HG03378 (cell line): Measurements from ENCODE around the gene CCL14.
"Not testable (repeated sequence)": the region's sequence is repeated elsewhere in the genome, so short reads cannot be mapped to it uniquely, and the experiment has no call there.

Experiments
- ATAC-seq: cut with Tn5 transposase; IDR thresholded peaks from one replicate; pipeline ENCODE4 v1.9.1; 2021; ENCODE audit warnings: mild to moderate bottlenecking, moderate library complexity; ENCODE audit not compliant: unreplicated experiment

CCL14 gene

DNA sequence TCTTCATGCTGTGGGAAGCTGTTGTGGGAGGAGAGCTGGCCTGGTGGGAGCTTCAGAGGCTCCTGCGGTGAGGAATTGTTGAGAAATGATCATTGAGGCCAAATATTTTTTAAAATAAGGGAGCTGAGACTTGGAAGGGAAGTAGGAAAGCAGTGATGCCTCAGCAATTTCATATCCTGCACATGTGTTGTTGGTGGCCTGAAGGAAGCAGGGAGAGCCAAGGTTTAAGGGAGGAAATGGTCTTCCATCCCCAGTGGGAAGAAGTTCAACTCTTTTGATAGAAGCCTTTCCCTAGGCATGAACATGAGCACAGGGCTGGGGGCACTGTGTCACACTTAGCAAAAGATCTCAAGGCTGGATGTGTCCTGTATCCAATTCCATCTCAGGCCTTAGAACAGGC is at the start of gene CCL14:
Gene CCL14 (minus strand): TSS at position 87 of the 400 bp plus-strand sequence. CDS start 80 bp downstream, at position 7.
- no peak for ATAC-seq

DNA sequence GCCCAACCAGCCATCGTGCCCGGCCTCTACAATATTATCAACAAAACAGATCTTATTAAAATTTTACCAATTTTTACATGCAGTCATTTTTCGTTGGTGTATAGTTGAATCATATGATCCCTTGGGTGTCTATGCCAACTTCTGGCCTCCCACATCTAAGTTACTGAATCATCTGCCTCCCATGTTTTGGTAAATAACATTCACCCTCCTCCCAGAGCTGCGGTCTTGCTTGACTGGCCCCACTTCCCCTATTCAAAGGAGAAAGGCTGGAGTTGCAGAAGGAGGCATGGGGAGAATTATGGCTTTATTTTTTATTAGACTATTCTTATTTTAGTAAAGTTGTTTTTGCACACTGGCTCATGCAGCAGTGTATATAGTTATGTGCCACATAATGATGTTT is 49.7 kb upstream of the CCL14 start:
- no peak for ATAC-seq

DNA sequence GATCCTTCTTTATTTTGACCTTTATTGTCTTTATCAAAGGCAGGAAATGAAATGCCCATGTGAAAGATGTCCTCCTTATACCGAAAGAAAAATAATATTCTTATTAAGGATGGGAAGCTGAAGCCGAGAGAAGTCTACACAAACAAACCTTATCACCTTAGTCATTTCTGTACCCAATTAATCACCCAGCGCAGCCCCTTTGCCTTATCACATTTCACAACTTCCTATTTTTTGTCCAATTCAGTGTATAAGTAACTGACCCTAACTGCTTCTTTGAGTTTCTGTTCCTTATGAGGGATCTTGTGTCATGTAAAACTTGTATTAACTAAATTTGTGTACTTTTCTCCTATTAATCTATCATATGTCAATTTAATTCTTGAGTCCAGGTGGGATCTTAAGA is 47.6 kb upstream of the CCL14 start:
- peak; percentile 54 for ATAC-seq

DNA sequence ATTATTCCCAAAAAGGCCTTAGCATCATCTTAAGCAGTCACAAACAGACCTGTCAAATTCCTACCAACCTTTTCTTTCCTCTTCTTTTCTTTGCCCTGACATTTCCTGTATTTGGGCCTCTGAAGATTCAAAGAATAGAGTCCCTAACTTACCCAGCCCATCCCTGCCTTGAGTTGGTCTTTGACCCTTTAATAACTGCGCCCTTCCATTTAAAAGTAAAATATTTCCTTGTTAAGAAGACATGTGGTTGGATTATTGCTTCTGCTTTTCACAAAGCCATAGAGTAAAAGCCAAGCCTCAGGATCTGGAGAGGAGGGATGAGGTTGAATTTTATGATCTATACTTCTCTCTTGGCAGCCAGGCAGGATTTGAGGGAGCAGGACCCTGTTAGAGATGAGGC is 44.4 kb upstream of the CCL14 start:
- ATAC-seq, result no peak

DNA sequence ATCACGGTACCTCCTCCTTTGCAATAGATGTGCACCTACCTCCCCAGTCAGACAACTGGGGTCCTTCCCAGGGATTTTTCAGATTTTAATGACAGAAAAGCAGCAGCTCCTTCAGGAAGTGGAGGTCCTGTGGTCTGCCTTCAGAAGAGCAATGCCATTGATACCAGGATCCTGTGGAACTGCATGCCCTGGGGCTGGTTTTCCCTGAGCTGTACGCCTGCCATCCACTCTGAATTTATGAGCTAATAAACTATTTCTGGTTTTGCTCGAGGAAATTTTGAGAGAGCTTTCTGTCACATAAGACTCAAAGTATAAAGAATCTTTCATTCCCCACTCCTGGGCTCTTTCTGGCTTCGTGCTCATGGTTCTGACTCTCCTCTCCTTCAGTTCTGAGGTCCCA is 41.2 kb upstream of the CCL14 start:
- no peak for ATAC-seq

DNA sequence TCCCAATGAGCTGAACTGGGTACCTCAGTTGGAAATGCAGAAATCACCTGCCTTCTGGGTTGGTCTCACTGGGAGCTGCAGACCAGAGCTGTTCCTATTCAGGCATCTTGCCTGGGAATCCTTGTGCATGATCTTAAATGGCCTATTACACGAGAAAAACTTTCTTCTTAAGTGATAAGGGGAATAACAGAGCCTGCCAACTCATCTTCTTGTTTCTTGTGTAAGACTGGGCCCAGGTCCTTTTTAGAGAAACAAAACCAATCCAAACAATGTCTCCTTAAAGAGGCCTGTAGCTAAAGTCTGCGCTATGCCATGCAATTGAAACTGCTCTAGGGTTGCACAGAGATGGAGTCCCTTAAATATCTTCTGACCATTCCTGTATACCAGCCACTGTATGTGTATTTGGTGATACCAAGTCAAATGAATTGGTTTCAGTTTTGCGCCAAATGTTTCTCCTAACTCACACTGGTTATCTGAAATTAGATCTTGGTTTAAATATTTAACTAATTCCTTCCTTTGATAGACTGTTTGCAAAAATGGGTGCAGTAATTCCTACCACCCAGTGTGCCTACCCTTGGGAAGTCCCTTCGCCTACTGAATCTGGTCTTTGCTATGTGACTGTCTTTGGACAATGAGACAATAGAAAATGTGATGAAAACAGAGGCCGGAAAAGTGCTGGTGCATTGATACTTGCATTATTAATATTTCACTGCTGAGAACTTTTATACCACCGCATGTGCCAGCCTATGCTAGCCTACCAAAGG is 37.8 kb upstream of the CCL14 start:
- ATAC-seq, result no peak

DNA sequence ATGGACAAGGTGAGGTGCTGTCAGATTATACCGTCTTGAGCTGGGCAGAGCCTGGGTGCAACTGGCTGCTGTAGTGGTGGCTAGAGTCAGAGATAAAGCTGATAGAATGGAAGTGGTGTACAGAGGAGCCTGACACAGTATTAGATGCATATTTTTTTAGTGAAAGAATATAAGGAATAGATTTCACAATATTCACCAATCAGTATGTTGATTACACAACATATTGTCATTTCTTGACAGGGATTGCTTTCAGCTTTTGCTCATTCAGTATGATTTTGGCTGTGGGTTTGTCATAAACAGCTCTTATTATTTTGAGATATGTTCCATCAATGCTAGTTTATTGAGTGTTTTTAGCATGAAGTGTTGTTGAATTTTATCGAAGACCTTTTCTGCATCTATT is 32.9 kb upstream of the CCL14 start:
- ATAC-seq, result no peak

DNA sequence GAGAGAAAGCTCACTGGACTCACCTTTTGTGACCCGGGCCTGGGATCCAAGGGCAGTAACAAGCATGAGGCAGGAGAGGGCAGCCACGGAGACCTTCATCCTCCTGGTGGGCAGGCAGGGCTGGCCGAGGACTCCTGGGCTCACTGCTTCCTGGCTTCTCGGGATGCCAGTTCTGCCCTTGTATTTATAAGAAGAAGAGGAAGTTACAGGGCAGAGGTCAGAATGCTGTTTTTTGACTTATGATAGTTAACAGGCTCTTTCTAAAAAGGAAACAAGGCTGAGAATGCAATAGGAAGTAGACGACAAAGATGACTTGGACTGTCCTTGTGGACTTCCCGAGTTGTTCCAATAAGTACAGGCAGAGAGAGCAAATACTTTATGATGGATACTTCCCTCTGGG is 31.3 kb upstream of the CCL14 start, which contains the start of gene CCL23:
Gene CCL23 (minus strand): TSS at position 174 of the 400 bp plus-strand sequence. CDS start 75 bp downstream, at position 99.
- ATAC-seq, result no peak

DNA sequence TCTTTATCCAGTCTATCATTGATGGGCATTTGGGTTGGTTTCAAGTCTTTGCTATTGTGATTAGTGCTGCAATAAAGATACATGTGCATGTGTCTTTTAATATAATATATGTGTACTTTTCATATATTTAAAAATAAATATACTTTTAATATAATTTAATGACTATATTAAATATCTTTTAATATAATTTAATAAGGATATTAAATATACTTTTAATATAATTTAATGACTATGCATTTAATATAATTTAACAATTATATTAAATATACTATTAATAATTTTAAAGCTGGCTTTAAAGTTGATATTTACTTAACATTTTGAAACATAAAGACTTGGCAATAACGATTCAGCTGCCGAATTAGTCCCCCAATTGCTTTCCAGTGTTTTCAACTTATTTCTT is 30.0 kb upstream of the CCL14 start:
- no peak for ATAC-seq

DNA sequence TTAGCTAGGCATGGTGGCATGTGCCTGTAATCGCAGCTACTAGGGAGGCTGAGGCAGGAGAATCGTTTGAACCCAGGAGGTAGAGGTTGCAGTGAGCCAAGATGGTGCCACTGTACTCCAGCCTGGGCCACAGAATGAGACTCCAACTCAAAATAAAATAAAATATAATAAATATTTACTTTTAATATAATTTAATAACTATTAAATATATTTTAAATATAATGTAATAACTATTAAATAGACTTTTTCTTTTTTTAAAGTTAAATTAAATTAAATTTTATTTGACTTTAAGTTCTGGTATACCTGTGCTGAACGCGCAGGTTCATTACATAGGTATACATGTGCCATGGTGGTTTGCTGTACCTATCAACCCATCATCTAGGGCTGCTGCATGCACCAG is 29.4 kb upstream of the CCL14 start:
- not testable (repeated sequence) for ATAC-seq

DNA sequence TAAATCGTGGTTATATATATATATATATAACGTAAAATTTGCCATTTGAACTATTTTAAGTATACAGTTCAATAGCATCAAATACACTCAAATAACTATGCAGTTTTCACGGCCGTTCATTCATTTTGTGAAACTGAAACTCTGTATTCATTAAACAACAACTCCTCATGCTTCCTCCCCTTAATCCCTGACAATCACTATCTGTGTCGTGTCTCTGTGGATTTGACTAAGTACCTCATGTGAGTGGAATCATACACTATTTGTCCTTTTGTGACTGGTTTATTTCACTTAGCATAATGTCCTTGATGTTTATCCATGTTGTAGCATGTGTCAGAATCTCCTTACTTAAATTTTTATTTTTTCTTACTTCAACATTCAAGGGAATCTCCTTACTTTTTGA is 28.4 kb upstream of the CCL14 start:
- ATAC-seq, result no peak

DNA sequence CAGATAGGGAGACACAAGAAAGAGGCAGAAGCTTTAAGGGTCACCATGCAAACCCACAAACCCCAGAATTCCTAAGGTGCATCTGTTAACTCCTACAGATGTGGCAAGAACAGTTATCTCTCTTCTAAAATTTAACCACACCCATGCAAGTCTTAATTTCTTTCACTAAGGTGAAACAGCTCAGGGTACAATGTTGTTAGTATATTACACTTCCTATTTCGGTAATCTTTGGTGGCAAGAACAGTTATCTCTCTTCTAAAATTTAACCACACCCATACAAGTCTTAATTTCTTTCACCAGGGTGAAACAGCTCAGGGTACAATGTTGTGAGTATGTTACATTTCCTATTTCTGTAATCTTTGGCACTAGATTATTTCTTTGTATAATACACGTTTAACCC is 24.7 kb upstream of the CCL14 start:
- no peak for ATAC-seq

DNA sequence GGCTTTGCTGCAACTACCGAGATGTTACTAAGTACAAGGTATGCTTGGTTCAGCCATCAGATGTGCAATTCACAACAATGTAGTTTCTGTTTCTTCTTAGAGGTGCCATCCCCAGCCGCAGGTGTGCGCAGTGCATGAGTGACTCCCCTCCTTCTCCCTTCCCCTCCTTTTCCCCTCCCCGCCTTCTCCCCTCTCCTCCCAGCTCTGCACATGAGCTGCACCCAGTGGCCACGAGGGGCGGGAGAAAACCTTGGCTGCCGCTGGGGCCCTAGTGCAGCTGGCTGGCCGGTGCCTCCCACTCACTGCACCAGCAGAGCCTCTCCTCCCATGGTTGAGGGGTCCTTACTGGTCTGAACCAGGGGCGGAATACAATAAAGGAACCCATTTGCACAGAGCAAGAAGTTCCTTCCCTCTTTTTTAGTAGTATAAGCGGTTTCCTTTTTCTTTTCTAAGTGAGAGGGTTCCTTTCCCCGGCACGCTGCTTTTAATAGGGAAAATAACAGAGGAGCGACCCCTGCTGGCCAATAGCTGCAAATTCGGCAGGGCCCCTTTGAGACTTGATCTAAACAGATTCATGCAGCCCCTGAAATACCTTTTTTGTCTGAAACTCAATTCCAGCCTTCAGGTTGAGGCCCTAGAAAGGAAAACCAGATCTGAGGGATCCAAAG is 22.6 kb upstream of the CCL14 start:
- no peak for ATAC-seq

DNA sequence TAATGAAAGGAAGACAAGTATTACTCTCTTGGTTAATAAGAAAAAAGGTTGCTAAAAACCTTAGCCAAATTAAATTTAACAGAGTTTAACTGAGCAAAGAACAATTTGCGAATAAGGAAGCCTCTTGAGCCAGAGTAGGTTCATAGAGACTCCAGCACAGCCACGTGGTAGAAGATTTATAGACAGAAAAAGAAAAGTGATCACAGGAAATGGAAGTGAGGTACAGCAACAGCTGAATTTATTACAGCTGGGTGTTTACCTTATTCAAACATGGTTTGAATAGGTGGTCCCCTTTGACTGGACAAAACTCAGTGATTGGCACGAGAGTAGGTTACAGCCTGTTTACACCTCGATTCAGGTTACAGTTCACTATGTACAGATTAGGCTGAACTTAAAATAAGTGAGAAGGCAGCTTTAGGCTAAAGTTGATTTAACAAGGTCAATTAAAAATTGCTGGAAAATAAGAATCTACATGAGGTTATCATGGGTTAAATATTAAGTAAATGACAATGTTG is 18.1 kb upstream of the CCL14 start:
- no peak for ATAC-seq

DNA sequence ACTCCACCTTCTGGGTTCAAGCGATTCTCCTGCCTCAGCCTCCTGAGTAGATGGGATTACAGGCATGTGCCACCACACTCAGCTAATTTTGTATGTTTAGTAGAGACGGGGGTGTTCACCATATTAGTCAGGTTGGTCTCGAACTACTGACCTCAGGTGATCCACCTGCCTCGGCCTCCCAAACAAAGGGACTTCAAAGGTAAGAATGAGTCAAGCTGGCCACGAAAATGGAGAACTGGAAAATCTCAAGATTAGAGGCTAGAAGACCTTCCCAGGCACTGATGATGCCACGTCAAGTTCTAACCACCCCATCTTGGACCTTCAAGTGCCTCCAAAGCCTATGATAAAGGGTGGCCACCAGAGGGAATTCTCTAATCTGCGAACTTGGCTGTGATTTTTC is 16.1 kb upstream of the CCL14 start:
- no peak for ATAC-seq

DNA sequence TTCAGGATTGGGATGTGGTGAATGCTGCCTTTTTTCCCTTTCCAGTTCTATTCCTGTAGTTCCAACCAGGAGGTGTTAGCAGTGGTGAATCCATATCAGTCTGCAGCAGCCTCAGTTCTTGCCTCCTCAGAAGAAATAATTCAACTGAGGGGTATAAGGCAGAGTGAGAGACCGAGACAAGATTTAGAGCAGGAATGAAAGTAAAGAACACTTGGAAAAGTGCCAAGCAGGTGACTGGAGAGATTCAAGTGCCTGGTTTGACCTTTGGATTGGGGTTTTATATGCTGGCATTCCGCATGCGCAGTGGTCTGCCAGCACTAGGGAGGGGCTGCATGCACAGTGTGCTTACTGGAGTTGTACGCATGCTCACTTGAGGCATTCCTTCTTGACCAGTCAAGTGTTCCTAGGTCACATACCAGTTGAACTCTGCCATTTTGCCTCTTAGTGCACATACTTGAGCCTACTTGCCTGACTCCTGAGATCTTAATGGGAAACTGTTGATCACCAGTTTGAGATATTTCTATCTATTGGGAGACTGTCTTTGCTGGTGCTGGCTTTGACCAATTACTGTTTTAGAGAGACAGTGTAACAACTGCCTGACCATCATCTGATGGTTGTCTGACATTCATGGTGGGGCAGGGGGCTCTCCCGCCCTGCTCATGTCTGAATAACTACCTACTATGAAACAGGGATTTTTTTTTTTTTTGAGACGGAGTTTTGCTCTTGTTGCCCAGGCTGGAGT is 15.5 kb upstream of the CCL14 start:
- no peak for ATAC-seq

DNA sequence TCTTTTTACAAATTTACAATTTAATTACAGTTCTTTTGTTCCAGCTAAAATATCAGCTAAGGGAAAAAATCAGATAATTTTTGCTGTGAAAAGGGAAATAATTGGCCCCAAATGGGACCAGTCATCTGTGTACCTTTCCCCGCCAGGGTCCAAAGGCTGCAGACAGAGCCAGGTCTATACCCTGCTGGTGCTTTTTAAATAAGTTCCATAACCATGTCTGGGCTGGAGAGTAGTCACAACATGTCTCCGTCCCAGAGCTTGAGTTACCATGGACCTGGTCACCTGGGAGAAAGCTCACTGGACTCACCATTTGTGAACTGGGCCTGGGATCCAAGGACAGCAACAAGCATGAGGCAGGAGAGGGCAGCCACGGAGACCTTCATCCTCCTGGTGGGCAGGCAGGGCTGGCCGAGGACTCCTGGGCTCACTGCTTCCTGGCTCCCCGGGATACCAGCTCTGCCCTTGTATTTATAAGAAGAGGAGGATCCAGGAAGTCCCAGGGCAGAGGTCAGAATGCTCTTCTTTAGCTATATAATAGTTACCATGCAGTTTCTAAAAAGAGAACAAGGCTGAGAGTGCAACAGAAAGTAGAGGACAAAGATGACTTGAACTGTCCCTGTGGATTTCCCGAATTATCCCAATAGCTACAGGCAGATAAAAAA is 14.7 kb upstream of the CCL14 start, which contains the start of gene CCL15:
Gene CCL15 (minus strand): TSS at position 444 of the 662 bp plus-strand sequence. CDS start 61 bp downstream, at position 383.
- no peak for ATAC-seq

DNA sequence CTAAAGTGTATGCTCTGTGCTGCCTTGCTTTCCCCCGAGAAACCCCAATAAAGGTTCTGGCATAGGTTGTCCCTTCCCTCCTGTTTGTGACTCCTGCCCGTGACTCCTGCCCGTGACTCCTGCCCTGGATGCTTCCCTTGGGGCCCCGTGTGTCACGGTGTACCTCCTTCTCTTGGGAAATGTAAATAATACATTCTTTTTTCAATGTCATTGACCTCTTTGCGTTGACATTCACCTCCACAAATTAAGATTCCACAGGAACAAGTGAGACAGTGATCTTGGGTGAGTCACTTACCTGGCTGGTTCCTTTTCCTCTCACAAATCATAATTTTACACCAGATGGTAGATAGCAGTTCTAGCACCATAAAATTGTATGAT is 14.2 kb upstream of the CCL14 start:
- ATAC-seq, result no peak

DNA sequence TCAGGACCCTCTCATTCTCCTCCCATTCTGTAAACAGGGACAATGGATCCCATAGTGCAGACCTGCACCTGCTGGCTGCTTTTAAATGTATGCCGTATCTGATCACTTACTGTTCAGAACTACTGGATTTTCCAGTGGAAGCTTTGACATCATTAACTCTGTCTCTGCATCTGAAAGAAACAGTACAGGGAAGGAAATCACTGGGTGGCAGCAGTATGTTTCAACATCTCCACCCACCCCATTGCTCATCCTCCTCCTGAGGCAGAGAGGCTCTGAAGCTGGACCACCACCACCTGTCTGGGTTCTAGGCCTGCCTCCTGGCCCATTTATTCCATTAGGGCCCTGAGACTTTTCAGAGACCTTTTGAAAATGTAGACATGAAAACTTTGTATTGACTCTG is 12.2 kb upstream of the CCL14 start:
- no peak for ATAC-seq

DNA sequence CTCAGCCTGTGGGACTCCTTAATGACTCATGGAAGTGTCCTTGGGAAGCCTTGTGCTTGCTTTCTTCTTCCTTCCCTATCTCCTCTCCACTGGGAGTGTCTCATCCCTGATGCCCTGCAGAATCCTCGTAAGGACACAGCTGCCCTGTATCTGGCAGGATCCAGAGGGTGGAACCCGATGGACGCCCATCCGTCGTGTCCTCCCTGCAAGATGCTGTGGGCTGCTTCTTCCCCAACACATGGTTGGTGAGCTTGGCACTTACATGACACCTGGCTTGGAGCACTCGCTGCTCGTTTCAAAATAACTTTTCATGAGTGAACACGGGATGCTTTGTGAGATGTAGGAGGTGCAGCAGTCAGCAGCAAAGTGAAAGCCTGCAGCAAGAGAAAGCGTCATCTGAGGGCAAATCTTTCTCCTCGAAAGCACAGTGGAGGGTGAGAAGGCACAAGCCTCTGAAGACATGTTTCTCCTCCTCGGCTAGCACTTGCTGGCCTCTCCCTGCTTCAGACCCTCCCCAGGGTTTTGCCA is 11.6 kb upstream of the CCL14 start:
- ATAC-seq, result no peak

DNA sequence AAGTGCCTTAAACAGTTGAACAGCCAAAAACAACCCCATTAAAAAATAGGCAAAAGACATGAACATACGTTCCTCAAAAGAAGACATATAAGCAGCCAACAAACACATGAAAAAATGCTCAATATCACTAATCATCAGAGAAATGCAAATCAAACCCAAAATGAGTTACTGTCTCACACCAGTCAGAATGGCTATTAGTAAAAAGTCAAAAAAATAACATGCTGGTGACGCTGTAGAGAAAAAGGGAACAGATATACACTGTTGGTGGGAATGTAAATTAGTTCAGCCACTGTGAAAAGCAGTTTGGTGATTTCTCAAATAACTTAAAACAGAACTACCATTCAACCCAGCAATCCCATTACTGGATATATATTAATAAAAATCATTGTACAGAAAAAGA is 8.8 kb upstream of the CCL14 start:
- ATAC-seq, result not testable (repeated sequence)
